ENCODE measurements around the gene SCP2.

DNA sequence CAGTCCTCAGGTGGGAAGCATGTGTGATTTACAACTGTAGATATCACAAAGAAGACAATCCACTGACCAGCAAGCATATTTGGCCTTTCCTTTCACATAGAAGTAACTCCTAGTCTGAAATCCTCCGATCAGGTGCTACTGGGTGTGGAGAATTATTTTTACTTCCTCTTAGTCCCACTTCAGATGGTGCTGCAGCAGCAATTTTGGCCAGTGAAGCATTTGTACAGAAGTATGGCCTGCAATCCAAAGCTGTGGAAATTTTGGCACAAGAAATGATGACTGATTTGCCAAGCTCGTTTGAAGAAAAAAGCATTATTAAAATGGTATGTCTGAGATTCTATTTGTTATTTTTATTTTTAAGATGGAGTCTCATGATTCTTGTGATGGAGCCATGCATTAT is 51.0 kb downstream of the SCP2 start:
- no peak for TF ChIP-seq EZH2phosphoT487 (IDR thresholded peaks at IDR 0.05; ENCODE audit: borderline replicate concordance, low read length)
- TF ChIP-seq, protein P1, sequence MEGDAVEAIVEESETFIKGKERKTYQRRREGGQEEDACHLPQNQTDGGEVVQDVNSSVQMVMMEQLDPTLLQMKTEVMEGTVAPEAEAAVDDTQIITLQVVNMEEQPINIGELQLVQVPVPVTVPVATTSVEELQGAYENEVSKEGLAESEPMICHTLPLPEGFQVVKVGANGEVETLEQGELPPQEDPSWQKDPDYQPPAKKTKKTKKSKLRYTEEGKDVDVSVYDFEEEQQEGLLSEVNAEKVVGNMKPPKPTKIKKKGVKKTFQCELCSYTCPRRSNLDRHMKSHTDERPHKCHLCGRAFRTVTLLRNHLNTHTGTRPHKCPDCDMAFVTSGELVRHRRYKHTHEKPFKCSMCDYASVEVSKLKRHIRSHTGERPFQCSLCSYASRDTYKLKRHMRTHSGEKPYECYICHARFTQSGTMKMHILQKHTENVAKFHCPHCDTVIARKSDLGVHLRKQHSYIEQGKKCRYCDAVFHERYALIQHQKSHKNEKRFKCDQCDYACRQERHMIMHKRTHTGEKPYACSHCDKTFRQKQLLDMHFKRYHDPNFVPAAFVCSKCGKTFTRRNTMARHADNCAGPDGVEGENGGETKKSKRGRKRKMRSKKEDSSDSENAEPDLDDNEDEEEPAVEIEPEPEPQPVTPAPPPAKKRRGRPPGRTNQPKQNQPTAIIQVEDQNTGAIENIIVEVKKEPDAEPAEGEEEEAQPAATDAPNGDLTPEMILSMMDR (IDR thresholded peaks at IDR 0.05; ENCODE audit: low read depth, low read length, poor library complexity, severe bottlenecking) = no peak

All from DOHH2 (cell line).